Spleen (tissue), 7 donors: Measurements from ENCODE around the gene CD47.

Experiments
- CTCF ChIP-seq, 11 experiments: fragments of 200-600 bp in 7 of 11; fragments of 450-650 bp in 4 of 11; sonication (generic) in 4 of 11; IDR thresholded peaks in 8 of 11; conservative IDR thresholded peaks in 3 of 11; 1 replicate in 7 of 11; 2 replicates in 4 of 11; pipeline versions ENCODE4 v1.4.0 to v1.8.0; 2016 to 2021; ENCODE audit warnings: antibody characterized with exemption in 11 of 11, inconsistent platforms in 4 of 11, mild to moderate bottlenecking in 1 of 11
- POLR2AphosphoS5 ChIP-seq, 3 donors: sonication (generic); formaldehyde crosslinking; IDR thresholded peaks; one replicate each; pipeline ENCODE4 v1.5.1; 2017; ENCODE audit warnings: antibody characterized with exemption in 3 of 3
- donor health status: DM: no; HTN: no; CAD: no; lungs with moderate emphysema.
- donor health status: DM: no; HTN: no; CAD: no.
- donor health status: DM: no; HTN: no; CAD: no.

- TF ChIP-seq CTCF (IDR thresholded peaks at IDR 0.05 in 8 of 11, conservative IDR thresholded peaks at IDR 0.05 in 3 of 11) (no peak), POLR2AphosphoS5 (IDR thresholded peaks at IDR 0.05) (no peak)
Measured at GRCh38 chr3:108025177-108025576, 65.7 kb downstream of the CD47 start.
